ENCODE measurements around the gene POC1A.

DNA sequence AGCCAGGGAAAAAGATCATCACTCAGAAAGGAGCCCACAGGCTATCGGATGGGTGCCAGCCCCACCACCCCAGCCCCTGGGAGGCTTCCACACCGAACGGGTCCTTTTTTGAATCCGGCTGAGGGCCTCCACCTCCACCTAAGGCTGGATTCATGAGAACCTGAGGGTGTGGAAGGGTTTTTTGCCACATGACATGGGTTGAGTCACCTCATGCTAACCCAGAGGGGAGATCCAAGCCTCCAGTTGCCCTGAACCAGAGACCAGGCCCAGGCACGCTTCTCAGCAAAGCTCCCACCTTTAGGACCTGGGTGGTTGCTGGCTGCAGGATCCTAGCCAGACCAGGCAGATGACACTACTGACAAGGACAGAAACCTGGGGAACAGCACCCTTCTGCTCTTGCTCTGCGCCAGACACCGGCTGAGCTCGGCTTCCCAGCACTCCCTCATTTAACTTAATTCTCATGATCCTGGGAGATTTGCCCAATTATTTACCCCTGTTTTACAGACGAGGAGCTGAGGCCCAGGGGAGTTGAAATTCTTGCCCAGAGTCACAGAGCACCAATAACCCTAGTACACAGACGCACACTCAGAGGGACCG, 123.4 kb downstream of the POC1A start:
- TF ChIP-seq POLR2A (IDR thresholded peaks at IDR 0.05) (no peak), POLR2AphosphoS5 (IDR thresholded peaks at IDR 0.05) (no peak), CTCF (IDR thresholded peaks at IDR 0.05) (no peak)
